Measurements from ENCODE around the gene CEMIP. TPM values are rescaled to one million over a fixed set of nuclear protein-coding genes. Genes with fewer than 3 reads are reported as not detected.
"Not testable (repeated sequence)": the region's sequence is repeated elsewhere in the genome, so short reads cannot be mapped to it uniquely, and the experiment has no call there.

Gene CEMIP
- total RNA-seq, 1 donor from 2014 or later = 5.3 TPM

- no peaks in the 10 kb centered on the region for H3K27me3 ChIP-seq (ENCODE audit: control insufficient read depth, insufficient read depth, low read length)
- FAIRE-seq (no peak), DNase-seq (ENCODE audit: low read depth) (no peak)
- H3K4me3 ChIP-seq (ENCODE audit: low read depth, low read length) = no peak overlapping the region
- TF ChIP-seq CTCF (IDR thresholded peaks at IDR 0.05; ENCODE audit: insufficient read depth, low read length, severe bottlenecking) = no peak
- peaks cover 10% of the 10 kb centered on the region for H3K36me3 ChIP-seq (ENCODE audit: control insufficient read depth, insufficient read depth, low read length)
Measured at GRCh38 chr15:80753161-80753560, 26.0 kb upstream of the CEMIP start.

DNA sequence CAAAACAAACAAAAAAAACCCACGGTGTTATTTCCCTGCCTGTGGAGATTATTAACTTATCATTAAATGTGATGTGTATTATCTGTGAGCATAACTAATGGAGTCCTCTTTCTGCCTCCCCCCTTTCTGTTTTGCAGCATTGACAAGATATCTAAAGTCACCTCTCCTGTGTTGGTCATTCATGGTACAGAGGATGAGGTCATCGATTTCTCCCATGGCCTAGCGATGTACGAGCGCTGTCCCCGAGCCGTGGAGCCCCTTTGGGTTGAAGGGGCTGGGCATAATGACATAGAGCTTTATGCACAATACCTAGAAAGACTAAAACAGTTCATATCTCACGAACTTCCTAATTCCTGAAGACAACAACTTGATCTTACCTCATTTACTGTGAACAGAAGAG is 25.2 kb upstream of the CEMIP start:
- peaks cover 10% of the 10 kb centered on the region for H3K36me3 ChIP-seq (ENCODE audit: control insufficient read depth, insufficient read depth, low read length)
- DNase-seq (ENCODE audit: low read depth) = no peak
- FAIRE-seq = no peak
- H3K27me3 ChIP-seq (ENCODE audit: control insufficient read depth, insufficient read depth, low read length) = no peaks in the 10 kb centered on the region
- no peak overlapping the region for H3K4me3 ChIP-seq (ENCODE audit: low read depth, low read length)
- no peak for TF ChIP-seq CTCF (IDR thresholded peaks at IDR 0.05; ENCODE audit: insufficient read depth, low read length, severe bottlenecking)

DNA sequence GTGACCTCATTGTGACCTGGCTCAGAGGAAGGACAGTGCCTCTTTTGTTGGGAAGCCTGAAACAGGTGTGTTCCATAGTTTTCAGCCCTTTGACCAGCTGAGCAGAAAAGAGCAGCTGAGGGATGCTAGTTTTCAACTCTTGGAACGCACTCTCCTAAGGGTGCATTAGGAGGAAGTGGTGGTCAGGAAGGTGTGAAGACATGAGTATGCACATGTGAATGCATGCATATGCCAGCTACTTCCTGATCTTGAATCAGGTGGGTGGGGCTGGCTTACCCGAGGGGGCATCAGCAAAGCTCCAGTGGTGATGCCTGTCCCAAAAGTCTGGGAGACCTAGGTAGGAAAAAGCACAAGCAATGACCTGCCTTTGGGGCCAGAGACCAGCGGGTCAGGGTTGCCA is 23.3 kb upstream of the CEMIP start:
- DNase-seq (ENCODE audit: low read depth) = no peak
- FAIRE-seq = no peak
- TF ChIP-seq CTCF (IDR thresholded peaks at IDR 0.05; ENCODE audit: insufficient read depth, low read length, severe bottlenecking) = no peak
- Histone ChIP-seq H3K4me3 (ENCODE audit: low read depth, low read length) (no peak overlapping the region), H3K36me3 (ENCODE audit: control insufficient read depth, insufficient read depth, low read length) (peaks cover 8% of the 10 kb centered on the region), H3K27me3 (ENCODE audit: control insufficient read depth, insufficient read depth, low read length) (no peaks in the 10 kb centered on the region)

- H3K36me3 ChIP-seq (ENCODE audit: control insufficient read depth, insufficient read depth, low read length) = peaks cover 7% of the 10 kb centered on the region
- H3K4me3 ChIP-seq (ENCODE audit: low read depth, low read length) = no peak overlapping the region
- no peaks in the 10 kb centered on the region for H3K27me3 ChIP-seq (ENCODE audit: control insufficient read depth, insufficient read depth, low read length)
- no peak for TF ChIP-seq CTCF (IDR thresholded peaks at IDR 0.05; ENCODE audit: insufficient read depth, low read length, severe bottlenecking)
- FAIRE-seq = no peak
- DNase-seq (ENCODE audit: low read depth) = no peak
Measured at GRCh38 chr15:80758130-80758745, 20.9 kb upstream of the CEMIP start.

- no peak overlapping the region for H3K4me3 ChIP-seq (ENCODE audit: low read depth, low read length)
- TF ChIP-seq CTCF (IDR thresholded peaks at IDR 0.05; ENCODE audit: insufficient read depth, low read length, severe bottlenecking) = no peak
- no peaks in the 10 kb centered on the region for H3K27me3 ChIP-seq (ENCODE audit: control insufficient read depth, insufficient read depth, low read length)
- DNase-seq (ENCODE audit: low read depth) (no peak), FAIRE-seq (no peak)
- H3K36me3 ChIP-seq (ENCODE audit: control insufficient read depth, insufficient read depth, low read length) = no peaks in the 10 kb centered on the region
Measured at GRCh38 chr15:80760960-80761359, 18.2 kb upstream of the CEMIP start.

DNA sequence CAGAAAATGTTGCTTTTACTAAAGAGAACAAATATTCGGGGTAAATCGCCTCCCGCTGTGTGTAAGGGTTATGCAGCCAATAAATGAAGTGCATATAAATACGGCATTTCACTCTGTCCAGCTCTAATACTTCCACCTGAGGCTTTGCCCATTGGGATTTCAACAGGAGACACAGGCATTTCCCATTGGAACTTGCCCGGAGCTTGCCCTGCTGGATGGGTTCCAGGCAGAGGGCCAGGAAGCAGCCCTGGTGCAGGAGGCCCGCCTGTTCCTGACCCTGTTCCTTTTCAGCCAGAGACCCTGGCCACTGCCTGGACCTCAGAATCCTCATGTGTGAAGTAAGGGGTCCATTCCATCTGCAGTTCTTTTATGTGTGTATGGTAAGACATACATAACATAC is 17.4 kb upstream of the CEMIP start:
- Histone ChIP-seq H3K36me3 (ENCODE audit: control insufficient read depth, insufficient read depth, low read length) (no peaks in the 10 kb centered on the region), H3K27me3 (ENCODE audit: control insufficient read depth, insufficient read depth, low read length) (no peaks in the 10 kb centered on the region), H3K4me3 (ENCODE audit: low read depth, low read length) (no peak overlapping the region)
- DNase-seq (ENCODE audit: low read depth) (no peak), FAIRE-seq (no peak)
- no peak for TF ChIP-seq CTCF (IDR thresholded peaks at IDR 0.05; ENCODE audit: insufficient read depth, low read length, severe bottlenecking)

DNA sequence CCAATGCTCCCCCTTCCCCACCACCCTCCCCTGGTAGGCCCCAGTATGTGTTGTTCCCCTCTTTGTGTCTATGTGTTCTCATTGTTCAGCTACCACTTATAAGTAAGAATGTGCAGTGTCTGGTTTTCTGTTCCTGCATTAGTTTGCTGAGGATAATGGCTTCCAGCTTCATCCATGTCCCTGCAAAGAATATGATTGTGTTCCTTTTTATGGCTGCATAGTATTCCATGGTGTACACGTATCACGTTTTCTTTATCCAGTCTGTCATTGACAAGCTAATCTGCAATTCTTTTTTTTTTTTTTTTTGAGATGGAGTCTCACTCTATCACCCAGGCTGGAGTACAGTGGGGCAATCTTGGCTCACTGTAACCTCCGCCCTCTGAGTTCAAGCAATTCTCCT is 15.9 kb upstream of the CEMIP start:
- H3K27me3 ChIP-seq (ENCODE audit: control insufficient read depth, insufficient read depth, low read length); FAIRE-seq; H3K36me3 ChIP-seq (ENCODE audit: control insufficient read depth, insufficient read depth, low read length); DNase-seq (ENCODE audit: low read depth); H3K4me3 ChIP-seq (ENCODE audit: low read depth, low read length): not testable (repeated sequence)

Data from bronchial epithelial cell (primary cell).